ENCODE results near the gene FABP3.
A peak's percentile ranks its signal among the peaks of the same experiment; 100 is the strongest.

FABP3 gene
- 0 reads per million in 9 experiments for total RNA-seq

- Mint-ChIP-seq H3K4me1 (ENCODE audit: low read depth in 2 of 2) (peaks cover 9 to 14% of the 10 kb centered on the region in 2 donors), H3K9me3 (no peaks in the 10 kb centered on the region), H3K4me3 (peak within 1 kb of the TSS; percentile 85), H3K36me3 (ENCODE audit: insufficient read depth) (no peaks in the 10 kb centered on the region), H3K27me3 (no peaks in the 10 kb centered on the region), H3K27ac (peak within 1 kb of the TSS; percentile 50 to 82)
- peak; percentile 63 for ATAC-seq (replicated peaks)
- no peak for DNase-seq
Observed at GRCh38 chr1:31373056-31373896, at the start of gene FABP3. Gene FABP3 (minus strand): TSS chr1:31373076. CDS start chr1:31373014, 62 bp downstream.

DNA sequence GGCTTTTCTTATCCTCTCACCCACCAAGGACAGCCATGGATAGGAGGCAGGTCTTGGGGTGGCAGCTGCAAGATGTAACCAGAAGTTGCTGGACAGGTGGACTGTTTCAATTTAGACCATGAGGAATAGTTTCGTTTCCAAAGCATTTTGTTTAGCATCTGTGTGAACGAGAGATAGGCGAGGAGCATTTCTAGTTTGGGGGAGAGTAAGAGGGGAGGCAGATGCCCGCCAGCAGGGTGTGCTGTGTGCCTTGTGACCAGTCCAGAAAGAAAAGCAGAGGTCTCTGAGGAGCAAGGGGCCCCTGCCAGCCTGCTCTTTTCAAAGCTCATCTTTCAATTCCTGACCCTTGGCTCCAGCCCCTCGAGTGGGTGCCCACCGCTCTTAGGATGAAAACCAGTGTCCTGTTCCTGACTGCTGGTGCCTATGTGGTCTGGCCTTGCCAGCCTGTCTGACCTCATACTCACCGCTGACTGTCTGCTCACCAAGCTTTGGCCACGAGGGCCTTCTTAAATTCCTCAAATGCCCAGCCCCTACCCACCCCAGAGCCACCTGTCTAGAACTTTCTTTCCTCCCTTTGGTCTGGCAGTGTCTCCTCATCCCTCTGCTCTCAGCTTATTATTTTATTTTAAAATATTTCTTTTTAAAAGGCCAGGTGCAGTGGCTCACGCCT, 48.6 kb upstream of the FABP3 start:
- DNase-seq (no peak), ATAC-seq (replicated peaks) (no peak)
- Mint-ChIP-seq H3K4me3 (no peak overlapping the region), H3K36me3 (ENCODE audit: insufficient read depth) (no peaks in the 10 kb centered on the region), H3K9me3 (no peaks in the 10 kb centered on the region), H3K27ac (no peak overlapping the region), H3K27me3 (peaks cover 50 to 76% of the 10 kb centered on the region in 2 donors), H3K4me1 (ENCODE audit: low read depth in 2 of 2) (peaks cover 7 to 10% of the 10 kb centered on the region in 2 donors)

GRCh38 chr1:31420716-31421115, 47.8 kb upstream of the FABP3 start:
- peaks cover 57 to 76% of the 10 kb centered on the region in 2 donors for H3K27me3 Mint-ChIP-seq

DNA sequence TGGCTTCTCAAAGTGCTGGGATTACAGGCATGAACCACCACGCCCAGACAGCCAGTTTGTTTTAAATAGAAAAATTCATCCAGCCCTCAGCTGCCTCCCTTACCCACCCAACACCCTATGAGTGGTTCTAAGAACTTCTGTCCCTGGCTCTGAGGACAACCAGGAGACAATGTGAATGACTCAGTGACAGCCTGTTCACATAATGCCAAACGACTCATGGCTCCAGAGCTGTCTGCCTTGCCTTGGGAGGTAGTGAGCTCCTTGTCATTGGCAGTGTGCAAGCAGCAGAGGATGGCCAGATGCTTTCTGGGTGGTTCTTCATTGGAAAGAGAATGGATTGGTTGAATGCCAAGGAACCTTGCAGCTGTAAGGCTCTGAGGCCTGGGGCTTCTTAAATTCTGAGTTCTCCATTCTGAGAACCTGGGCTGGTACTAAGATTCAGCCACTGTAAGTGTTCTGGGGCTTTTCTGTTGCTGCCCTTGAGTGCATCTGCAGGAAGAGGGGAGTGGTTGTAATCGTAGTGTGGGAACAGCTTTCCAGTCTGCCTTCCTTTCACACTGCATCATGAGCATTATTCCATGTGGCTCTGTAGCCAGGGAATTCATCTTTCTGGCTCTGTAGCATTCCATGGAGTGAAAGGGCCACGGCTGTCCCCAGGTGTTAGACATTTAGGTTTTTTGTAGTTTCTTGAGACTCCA, 45.9 kb upstream of the FABP3 start:
- Mint-ChIP-seq H3K4me1 (ENCODE audit: low read depth in 2 of 2) (peaks cover 9 to 15% of the 10 kb centered on the region in 2 donors), H3K36me3 (ENCODE audit: insufficient read depth) (no peaks in the 10 kb centered on the region), H3K4me3 (no peak overlapping the region), H3K9me3 (no peaks in the 10 kb centered on the region), H3K27me3 (peaks cover 62 to 76% of the 10 kb centered on the region in 2 donors), H3K27ac (no peak overlapping the region)
- ATAC-seq (replicated peaks) (no peak), DNase-seq (no peak)

More at GRCh38 chr1:31420716-31421115, 47.8 kb upstream of the FABP3 start:
- no peak overlapping the region for H3K27ac Mint-ChIP-seq
- ATAC-seq (replicated peaks) (no peak), DNase-seq (no peak)
- no peak overlapping the region for H3K4me3 Mint-ChIP-seq
- H3K9me3 Mint-ChIP-seq = no peaks in the 10 kb centered on the region
- peaks cover 7 to 10% of the 10 kb centered on the region in 2 donors for H3K4me1 Mint-ChIP-seq (ENCODE audit: low read depth in 2 of 2)
- no peaks in the 10 kb centered on the region for H3K36me3 Mint-ChIP-seq (ENCODE audit: insufficient read depth)

- H3K9me3 Mint-ChIP-seq = no peaks in the 10 kb centered on the region
Observed at GRCh38 chr1:31417148-31417547, 44.3 kb upstream of the FABP3 start.

GRCh38 chr1:31416101-31416736, 43.3 kb upstream of the FABP3 start:
- DNase-seq (no peak), ATAC-seq (replicated peaks) (no peak)
- no peak overlapping the region for H3K4me3 Mint-ChIP-seq
- H3K4me1 Mint-ChIP-seq (ENCODE audit: low read depth in 2 of 2) = peaks cover 5 to 10% of the 10 kb centered on the region in 2 donors
- H3K36me3 Mint-ChIP-seq (ENCODE audit: insufficient read depth) = no peaks in the 10 kb centered on the region
- no peaks in the 10 kb centered on the region for H3K9me3 Mint-ChIP-seq
- no peak overlapping the region for H3K27ac Mint-ChIP-seq
- H3K27me3 Mint-ChIP-seq = peaks cover 63 to 76% of the 10 kb centered on the region in 2 donors

More at GRCh38 chr1:31417148-31417547, 44.3 kb upstream of the FABP3 start:
- DNase-seq = no peak
- Mint-ChIP-seq H3K36me3 (ENCODE audit: insufficient read depth) (no peaks in the 10 kb centered on the region), H3K27me3 (peaks cover 58 to 71% of the 10 kb centered on the region in 2 donors), H3K27ac (no peak overlapping the region), H3K4me1 (ENCODE audit: low read depth in 2 of 2) (peaks cover 5 to 10% of the 10 kb centered on the region in 2 donors), H3K4me3 (no peak overlapping the region)
- ATAC-seq (replicated peaks) = no peak

GRCh38 chr1:31415658-31416057, 42.8 kb upstream of the FABP3 start:
- DNase-seq (no peak), ATAC-seq (replicated peaks) (no peak)
- Mint-ChIP-seq H3K27ac (no peak overlapping the region), H3K4me3 (no peak overlapping the region), H3K27me3 (peaks cover 63 to 76% of the 10 kb centered on the region in 2 donors), H3K36me3 (ENCODE audit: insufficient read depth) (no peaks in the 10 kb centered on the region), H3K4me1 (ENCODE audit: low read depth in 2 of 2) (peaks cover 5 to 10% of the 10 kb centered on the region in 2 donors), H3K9me3 (no peaks in the 10 kb centered on the region)

DNA sequence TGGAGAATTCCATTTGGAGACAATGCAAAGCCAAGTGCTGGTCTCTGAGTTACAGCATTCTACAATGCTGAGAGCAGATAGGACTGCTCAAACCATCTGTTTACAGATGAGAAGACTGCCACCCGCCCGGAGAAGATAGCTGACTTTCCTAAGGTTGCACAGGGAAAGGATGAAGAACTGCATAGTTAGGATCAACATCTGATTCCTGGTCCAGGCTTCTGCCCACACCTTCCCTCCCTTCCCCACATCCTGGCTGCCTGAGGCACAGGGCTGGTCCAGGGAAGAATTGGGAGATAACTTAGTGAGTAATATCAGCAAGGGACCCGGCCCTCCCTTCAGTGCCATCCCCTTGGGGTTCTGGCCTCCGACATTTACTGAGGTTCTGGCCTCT, 42.1 kb upstream of the FABP3 start:
- Mint-ChIP-seq H3K4me3 (no peak overlapping the region), H3K9me3 (no peaks in the 10 kb centered on the region), H3K27ac (no peak overlapping the region), H3K4me1 (ENCODE audit: low read depth in 2 of 2) (peaks cover 5 to 10% of the 10 kb centered on the region in 2 donors), H3K27me3 (peaks cover 62 to 76% of the 10 kb centered on the region in 2 donors), H3K36me3 (ENCODE audit: insufficient read depth) (no peaks in the 10 kb centered on the region)
- ATAC-seq (replicated peaks) (no peak), DNase-seq (no peak)

DNA sequence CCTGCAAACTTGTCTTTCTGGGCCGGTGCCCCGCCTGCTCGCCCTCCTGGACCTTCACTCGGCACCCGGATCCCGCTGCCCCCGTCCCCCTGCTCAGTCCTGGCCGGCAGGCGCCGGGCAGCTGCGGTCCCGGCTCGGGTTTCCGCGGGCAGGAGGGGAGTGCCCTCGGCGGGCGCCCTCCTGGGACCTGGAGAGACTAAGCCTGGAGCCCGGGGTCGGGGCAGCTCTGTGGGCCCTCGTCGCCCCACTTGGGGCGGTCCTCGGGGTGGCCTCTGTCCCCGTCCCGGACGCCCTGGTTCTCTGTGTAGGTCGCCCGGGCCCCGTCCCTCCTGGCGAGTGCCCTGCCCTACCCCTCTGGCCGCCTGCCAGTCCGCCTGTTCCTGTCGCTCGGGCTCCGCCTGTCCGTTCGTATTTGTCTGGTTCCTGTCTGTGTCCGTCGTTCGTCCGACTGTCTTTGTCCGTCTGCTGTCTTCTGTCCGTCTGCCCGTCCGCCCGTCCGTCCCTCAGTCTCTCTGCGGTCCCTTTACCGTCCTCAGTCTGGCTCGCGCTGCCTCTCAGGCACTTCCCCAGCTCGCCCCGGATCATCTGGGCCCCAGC, 40.6 kb upstream of the FABP3 start:
- Mint-ChIP-seq H3K27me3 (peaks cover 77 to 91% of the 10 kb centered on the region in 2 donors), H3K4me3 (peak overlapping the region; percentile 79 to 83), H3K36me3 (ENCODE audit: insufficient read depth) (no peaks in the 10 kb centered on the region), H3K27ac (no peak overlapping the region), H3K9me3 (no peaks in the 10 kb centered on the region), H3K4me1 (ENCODE audit: low read depth in 2 of 2) (peaks cover 5 to 10% of the 10 kb centered on the region in 2 donors)
- ATAC-seq (replicated peaks) (peak; percentile 62), DNase-seq (peak in 2 of 3 experiments; percentile 9 to 16)

GRCh38 chr1:31412732-31413404, 40.0 kb upstream of the FABP3 start, which contains the start of gene SERINC2:
Gene SERINC2 (plus strand): TSS chr1:31413213. CDS start chr1:31413266, 53 bp downstream.
- Mint-ChIP-seq H3K27me3 (peaks cover 80 to 96% of the 10 kb centered on the region in 2 donors), H3K4me3 (peak within 1 kb of the TSS; percentile 79 to 83), H3K27ac (no peak within 1 kb of the TSS), H3K9me3 (no peaks in the 10 kb centered on the region), H3K4me1 (ENCODE audit: low read depth in 2 of 2) (peaks cover 5 to 10% of the 10 kb centered on the region in 2 donors), H3K36me3 (ENCODE audit: insufficient read depth) (no peaks in the 10 kb centered on the region)
- DNase-seq (no peak), ATAC-seq (replicated peaks) (peak; percentile 62)

DNA sequence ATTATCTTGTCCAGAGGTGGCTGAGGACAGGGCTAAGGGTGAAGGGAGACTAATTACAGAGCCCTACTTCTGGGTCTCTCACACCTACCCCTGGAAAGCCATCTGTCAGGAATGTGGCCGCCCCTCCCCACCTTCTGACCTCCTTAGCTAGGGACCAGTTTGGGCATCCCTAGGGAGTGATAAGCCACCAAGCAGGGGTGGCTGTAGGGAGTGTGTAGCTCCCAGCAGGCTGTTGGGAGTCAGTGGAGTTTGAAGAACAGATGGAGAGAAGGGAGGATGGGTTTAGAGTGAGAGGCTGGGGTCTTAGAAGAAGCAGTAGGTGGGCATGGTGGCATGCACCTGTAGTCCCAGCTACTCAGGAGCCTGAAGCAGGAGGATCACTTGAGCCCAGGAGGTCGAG, 39.3 kb upstream of the FABP3 start:
- Mint-ChIP-seq H3K36me3 (ENCODE audit: insufficient read depth) (no peaks in the 10 kb centered on the region), H3K27ac (no peak overlapping the region), H3K4me3 (peak overlapping the region; percentile 79 to 83), H3K9me3 (no peaks in the 10 kb centered on the region), H3K27me3 (peaks cover 74 to 90% of the 10 kb centered on the region in 2 donors), H3K4me1 (ENCODE audit: low read depth in 2 of 2) (peaks cover 5 to 10% of the 10 kb centered on the region in 2 donors)
- ATAC-seq (replicated peaks) (no peak), DNase-seq (no peak)

GRCh38 chr1:31410871-31411270, 38.0 kb upstream of the FABP3 start:
- peaks cover 5 to 10% of the 10 kb centered on the region in 2 donors for H3K4me1 Mint-ChIP-seq (ENCODE audit: low read depth in 2 of 2)
- H3K27me3 Mint-ChIP-seq = peaks cover 64 to 83% of the 10 kb centered on the region in 2 donors
- no peaks in the 10 kb centered on the region for H3K9me3 Mint-ChIP-seq
- no peak overlapping the region for H3K4me3 Mint-ChIP-seq
- DNase-seq (no peak), ATAC-seq (replicated peaks) (no peak)
- H3K27ac Mint-ChIP-seq = no peak overlapping the region
- no peaks in the 10 kb centered on the region for H3K36me3 Mint-ChIP-seq (ENCODE audit: insufficient read depth)
